Keratinocyte (primary cell): ENCODE measurements around the gene LRRC47.

Experiments used
- CTCF ChIP-seq, 3 experiments: IDR thresholded peaks in 1 of 3; conservative IDR thresholded peaks in 1 of 3; optimal IDR thresholded peaks in 1 of 3; 2 replicates in 2 of 3; 3 replicates in 1 of 3; pipeline versions ENCODE3 to v1.5.1; 2011; ENCODE audit warnings: low read length in 3 of 3, mild to moderate bottlenecking in 3 of 3, moderate library complexity in 2 of 3, control low read depth in 1 of 3, inconsistent platforms in 1 of 3; ENCODE audit not compliant: insufficient read depth in 2 of 3; ENCODE audit errors: extremely low read depth in 1 of 3
- EZH2 ChIP-seq: IDR thresholded peaks from one replicate; pipeline ENCODE4 v1.6.1; 2012; ENCODE audit warnings: inconsistent platforms, mild to moderate bottlenecking, low read length, moderate library complexity

GRCh38 chr1:3777647-3778589, 18.4 kb downstream of the LRRC47 start:
- no peak for TF ChIP-seq CTCF (optimal IDR thresholded peaks at IDR 0.05 in 1 of 3, IDR thresholded peaks at IDR 0.05 in 1 of 3, conservative IDR thresholded peaks at IDR 0.05 in 1 of 3; ENCODE audit: extremely low read depth in 1 of 3, insufficient read depth in 2 of 3, low read length in 3 of 3)
- no peak for TF ChIP-seq EZH2
